NCI-H2196 treated with DMSO at 0.1 percent for 48 hours (cell line): ENCODE data around the gene ZNF766.
"Not testable (repeated sequence)": the region's sequence is repeated elsewhere in the genome, so short reads cannot be mapped to it uniquely, and the experiment has no call there.

ENCODE experiments used
- DNase-seq: peaks from one replicate; lab custom pipeline; 2025; ENCODE audit not compliant: unreplicated experiment; lab: John Stamatoyannopoulos, UW

ZNF766 gene

DNA sequence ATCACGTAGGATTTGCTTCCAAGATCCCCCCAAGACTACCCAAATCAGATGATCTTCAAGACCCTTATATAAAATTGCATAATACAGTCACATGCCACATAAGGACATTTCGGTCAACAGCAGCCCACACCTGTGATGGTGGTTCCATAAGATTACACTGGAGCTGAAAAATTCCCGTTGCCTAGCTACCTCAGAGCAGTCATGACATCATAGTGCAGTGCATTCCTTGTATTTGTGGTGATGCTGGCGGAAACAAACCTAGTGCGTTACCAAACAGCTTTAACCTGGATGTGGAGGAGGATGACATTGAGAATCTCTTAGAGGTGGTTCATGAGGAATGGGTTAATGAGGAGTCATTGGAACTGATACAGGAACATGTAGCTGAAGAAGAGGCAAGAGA lies 4.8 kb downstream of the ZNF766 start:
- no peak for DNase-seq

DNA sequence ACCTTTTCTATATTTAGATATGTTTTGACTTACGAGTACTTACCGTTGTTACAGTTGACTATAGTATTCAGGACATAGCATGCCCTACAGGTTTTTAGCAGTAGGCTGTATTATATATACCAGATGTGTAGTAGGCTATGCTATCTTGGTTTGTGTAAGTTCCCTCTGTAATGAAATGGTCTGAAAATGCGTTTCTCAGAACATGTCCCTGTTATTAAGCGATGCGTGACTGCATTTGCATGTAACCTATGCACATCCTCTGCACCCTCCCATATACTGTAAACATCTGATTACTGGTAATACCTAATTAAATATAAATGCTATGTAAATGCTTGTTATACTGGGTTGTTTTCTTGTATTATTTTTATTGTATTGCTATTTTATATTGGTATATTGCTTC lies 6.6 kb downstream of the ZNF766 start:
- no peak for DNase-seq

DNA sequence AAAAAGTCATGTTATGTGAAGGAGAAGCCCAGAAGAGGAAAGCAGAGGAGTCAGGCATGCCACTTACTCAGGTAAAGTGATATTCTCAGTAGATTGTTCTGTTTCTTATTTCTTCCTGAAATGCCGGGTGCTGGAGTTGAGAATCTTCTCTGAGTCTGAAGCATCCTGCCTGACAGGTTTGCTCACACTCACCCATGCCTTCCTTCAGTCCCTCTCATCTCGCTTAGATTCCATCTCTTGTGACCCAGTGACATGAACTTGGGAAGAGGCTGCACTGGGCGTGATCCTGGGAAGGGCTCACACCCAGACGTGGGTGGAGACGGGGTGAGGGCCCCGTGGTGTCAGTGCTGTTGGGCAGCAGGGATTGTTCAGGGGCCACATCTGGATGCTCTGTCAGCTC lies 8.1 kb downstream of the ZNF766 start:
- no peak for DNase-seq

DNA sequence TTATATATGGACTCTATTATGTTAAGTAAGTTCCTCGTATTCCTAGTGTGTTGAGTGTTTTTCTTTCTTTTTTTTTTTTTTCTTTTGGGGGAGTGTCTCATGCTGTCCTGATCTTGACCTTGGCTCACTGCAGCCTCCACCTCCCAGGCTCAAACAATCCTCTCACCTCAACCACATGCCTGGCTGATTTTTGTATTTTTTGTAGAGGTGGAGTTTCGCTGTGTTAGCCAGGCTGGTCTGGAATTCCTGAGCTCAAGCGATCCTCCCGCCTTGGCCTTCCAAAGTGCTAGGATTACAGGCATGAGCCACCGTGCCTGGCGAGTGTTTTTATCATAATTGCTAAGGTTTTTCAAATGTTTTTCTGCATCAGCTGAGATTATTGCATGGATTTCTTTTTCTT lies 16.9 kb downstream of the ZNF766 start:
- no peak for DNase-seq

DNA sequence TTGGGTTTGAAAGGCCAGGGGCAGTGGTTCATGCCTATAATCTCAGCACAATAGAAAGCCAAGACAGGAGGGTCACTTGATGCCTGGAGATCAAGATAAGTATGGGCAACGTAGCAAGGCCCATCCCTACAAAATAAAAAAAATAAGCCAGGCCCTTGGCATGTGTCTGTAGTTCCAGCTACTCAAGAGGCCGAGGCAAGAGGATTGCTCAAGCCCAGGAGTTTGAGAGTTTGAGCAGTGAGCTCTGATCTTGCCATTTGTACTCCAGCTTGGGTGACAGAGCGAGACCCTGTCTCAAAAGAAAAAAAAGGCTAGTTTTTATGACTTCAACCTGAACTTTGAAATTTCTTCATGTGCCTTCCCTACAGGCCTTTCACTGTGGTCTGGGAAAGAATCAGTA lies 22.4 kb downstream of the ZNF766 start:
- no peak for DNase-seq

DNA sequence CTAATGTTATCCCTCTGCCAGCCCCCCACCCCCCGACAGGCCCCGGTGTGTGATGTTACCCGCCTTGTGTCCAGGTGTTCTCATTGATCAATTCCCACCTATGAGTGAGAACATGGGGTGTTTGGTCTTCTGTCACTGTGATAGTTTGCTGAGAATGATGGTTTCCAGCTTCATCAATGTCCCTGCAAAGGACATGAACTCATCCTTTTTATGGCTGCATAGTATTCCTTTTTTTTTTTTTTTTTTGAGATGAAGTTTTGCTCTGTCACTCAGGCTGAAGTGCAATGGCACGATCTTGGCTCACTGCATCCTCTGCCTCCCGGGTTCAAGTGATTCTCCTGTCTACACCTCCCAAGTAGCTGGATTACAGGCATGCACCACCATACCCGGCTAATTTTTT lies 23.6 kb downstream of the ZNF766 start:
- not testable (repeated sequence) for DNase-seq

DNA sequence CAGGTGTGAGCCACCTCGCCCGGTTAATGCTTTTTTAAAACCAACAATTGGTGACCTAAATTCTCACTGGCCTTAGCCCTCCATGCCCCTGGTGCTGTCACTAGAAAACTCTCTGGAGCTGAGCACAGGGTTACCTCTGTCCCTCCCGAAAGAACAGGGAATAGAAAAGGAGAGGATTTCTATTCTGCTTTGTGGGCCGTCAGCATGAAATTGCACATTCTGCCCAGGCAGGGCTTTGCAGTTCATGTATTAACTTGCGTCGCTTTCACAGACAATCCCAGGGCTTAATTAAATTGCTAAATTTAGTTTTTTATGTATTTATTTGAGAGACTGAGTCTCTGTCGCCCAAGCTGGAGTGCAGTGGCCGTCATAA lies 27.0 kb downstream of the ZNF766 start:
- DNase-seq: no peak

DNA sequence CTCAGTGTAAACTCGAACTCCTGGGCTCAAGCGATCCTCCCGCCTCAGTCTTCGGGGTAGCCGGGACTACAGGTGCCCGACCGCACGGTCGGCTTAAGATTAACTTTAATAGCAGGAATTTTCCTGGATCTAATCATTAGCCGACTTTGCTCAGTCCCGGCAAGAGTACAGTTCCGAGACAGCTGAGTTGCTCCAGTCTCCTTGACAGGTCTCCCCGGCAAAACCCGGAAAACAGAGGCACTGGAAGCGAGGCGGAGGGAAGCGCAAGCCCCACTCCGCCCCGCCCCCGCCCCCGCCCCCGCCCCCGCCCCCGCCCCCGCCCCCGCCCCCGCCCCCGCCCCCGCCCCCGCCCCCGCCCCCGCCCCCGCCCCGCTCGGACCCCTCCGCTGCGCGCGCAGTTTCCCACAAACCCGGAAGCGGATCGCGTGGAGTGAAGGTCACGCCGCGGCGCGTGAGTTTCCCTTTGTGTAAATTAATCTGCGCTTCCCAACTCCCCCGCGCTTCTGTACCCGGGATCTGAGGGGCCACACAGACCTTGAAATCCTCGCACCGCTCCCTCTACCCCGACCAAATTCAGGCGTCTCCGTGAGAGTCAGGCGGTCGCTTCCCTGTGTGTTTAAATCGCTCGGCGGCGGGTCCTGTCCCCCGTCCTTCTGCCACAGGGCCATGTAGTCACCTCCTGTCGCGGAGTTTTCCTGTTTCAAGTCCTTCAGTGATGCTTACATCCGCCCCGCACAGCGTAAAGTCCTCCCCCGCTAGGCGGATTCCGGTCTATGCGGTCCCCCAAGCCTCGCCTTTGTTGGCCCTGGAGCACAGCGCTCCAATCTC lies 27.6 kb downstream of the ZNF766 start, which contains the start of gene ZNF480:
ZNF480 (plus strand) TSS at position 397 of the 828 bp plus-strand sequence. CDS start 3,244 bp downstream, outside the sequence.
- peak; percentile 55 for DNase-seq

DNA sequence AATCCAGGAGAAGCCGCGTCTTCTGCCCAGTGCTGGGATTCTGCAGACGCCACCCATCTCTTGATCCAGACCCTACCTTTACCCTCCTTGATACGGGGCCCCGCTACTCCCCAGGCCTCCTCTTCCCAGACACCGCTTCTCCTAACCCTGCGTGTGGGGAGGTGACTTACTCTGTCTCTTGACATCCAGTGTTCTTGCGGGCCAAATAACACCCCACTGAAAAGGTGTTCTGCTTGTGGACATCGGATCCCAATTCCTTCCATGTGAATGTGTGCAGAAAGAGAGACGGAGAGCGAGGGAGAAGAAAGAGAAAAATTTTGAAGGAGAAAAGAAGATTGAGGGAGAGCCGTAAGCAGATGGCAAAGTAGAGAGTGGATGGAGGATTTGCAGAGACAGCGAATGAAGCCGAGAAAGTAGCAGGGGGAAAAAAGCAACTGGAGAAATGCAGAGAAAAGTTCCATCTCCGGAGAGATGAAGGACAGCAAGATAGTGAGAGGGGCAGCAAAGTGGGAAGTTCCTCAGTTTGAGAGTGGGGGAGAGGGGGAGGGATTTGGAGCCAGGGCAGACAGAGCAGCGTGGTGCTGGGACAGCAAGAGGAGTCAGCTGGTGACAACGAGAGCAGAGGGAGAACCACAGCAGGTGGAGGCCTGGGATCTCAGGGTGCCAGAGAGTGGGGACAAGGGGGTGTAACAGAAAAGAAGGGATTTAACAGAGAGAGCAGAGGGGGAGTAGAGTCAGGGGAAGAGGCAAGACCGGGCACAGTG lies 28.4 kb downstream of the ZNF766 start:
- DNase-seq: no peak

DNA sequence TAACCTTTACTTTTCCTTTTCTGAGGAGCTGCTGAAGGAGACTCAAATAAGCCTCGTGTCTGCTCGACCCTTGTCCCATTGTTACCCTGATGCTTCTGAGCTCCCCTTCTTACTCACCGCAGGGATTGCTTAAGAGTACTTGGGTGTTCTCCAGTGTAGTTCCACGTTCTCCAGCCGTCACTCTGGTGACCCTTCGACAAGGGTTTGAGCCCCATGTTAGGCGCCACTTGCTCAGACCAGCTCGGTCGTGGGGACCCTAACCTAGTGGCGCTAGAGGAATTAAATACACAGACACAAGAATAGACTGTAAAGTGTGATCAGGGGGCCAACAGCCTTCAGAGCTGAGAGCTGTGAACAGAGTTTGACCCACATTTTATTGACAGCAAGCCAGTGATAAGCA lies 37.9 kb downstream of the ZNF766 start:
- no peak for DNase-seq

DNA sequence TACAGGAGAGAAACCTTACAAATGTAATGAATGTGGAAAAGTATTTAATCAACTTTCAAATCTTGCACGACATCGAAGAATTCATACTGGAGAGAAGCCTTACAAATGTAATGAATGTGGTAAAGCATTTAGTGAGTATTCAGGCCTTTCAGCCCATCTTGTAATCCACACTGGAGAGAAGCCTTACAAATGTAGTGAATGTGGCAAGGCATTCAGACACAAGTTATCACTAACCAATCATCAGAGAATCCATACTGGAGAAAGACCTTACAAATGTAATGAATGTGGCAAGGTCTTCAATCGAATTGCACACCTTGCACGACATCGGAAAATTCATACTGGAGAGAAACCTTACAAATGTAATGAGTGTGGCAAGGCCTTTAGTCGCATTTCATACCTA lies 53.0 kb downstream of the ZNF766 start:
- DNase-seq: no peak

DNA sequence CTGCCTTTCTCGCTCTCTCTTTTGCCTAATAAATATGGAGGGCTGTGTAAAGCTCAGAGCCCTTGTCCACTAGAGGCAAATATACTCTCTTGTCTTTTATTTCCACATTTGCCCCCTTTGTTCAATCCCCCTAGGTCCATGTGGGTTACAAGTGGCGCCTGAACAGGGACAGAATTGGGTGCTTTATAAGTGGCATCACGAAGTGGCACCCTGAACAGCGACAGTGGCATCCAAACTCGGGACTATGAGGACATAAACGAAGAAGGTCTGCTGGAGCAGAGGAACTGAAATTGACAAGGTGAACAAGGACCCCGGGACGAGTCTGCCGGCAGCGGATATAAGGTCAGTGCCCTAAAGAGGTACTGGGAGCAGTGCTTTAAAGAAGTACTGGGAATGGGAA lies 62.4 kb downstream of the ZNF766 start:
- no peak for DNase-seq

DNA sequence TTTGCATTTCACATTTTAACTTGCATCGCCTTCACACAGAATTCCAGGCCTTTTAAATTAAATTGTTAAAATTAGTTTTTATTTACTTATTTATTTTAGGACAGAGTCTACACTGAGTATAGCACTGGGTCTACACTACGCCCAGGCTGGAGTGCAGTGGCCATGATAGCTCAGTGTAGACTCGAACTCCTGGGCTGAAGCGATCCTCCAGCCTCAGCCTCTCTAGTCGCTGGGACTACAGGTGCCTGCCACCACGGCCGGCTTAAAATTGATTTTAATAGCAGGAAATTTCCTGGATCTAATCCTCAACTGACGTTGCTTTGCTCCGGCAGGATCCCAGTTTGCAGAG lies 66.4 kb downstream of the ZNF766 start:
- no peak for DNase-seq

DNA sequence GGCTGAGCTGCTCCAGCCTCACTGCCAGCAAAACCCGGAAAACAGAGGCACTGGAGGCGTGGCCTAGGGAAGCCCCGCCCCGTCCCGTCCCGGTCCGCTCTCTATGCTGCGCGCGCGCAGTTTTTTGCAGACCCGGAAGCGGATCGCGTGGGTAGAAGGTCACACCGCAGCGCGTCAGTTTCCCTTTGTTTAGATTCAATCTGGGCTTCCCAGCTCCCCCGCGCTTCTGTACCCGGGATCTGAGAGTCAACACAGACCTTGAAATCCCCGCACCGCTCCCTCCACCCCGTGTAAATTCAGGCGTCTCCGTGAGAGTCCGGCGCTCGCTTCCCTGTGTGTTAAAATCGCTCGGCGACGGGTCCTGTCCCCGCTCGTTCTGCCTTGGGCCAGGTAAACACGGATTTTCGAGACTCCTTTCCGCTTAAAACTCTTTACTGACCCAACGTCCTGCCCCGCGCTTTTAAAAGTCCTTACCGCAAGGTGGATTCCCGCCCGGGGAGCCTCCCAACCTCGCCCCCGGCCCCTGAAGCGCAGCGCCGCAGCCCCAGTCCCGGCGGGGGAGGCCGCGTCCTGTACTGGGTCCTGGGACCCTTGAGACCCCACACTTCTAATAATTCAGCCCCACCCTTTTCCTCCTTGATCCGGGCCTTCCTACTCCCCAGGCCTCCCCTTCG lies 66.9 kb downstream of the ZNF766 start, which contains the start of gene ZNF610:
ZNF610 (plus strand) TSS at position 127 of the 674 bp plus-strand sequence. CDS start 12,930 bp downstream, outside the sequence.
- peak; percentile 42 for DNase-seq

DNA sequence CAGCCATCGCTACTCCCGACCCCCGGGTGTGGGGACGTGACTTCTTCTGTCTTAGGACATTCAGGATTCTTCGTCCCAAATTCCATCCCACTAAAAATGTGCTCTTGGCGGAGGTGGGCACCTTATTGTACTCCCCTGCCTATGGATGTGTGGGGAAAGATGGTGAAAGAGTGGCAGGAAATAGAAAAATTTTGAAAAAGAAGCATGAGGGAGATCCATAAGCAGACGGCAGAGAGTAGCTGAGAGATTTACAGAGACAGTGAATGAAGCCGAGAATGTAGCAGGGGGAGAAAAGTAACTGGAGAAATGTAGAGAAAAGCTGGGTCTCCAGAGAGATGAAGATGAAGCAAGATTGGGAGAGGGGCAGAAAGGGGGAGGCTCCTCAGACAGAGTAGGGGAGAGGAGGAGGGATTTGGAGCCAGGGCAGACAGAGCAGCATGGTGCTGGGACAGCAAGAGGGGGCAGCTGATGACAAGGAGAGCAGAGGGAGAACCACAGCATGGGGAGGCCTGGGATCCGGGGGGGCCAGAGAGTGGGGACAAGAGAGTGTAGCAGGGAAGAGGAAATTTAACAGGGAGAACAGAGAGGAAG lies 67.5 kb downstream of the ZNF766 start:
- no peak for DNase-seq

DNA sequence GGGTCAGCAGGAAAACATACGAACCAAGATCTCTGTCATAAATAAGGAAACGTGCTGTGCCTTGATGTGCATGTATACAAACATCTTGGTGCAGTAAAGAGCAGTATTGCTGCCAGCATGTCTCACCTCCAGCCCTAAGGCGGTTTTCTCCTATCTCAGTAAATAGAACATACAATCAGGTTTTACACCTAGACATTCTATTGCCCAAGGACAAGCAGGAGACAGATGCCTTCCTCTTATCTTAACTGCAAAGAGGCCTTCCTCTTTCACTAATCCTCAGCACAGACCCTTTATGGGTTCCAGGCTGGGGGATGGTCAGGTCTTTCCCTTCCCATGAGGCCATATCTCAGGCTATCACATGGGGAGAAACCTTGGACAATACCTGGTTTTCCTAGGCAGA lies 69.6 kb downstream of the ZNF766 start:
- not testable (repeated sequence) for DNase-seq

DNA sequence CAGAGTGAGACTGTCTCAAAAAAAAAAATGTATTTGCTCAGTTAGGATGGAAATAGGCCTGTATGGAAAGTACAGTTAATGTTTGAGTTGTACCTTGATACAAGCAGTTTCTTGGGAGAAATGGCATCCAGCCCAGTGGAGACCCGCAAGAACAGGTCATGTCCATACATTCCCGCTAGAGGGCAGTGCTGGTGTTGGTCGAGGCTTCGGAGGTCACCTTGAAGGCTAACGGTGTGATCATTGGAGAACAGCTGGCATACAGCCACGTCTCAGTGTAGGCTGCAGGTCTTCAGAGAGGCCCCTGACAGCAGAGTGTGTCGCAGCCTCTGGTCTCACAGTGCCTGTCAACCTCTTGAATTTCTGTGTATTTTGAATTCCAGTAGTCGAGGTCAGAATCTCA lies 74.2 kb downstream of the ZNF766 start:
- peak; percentile 13 for DNase-seq

DNA sequence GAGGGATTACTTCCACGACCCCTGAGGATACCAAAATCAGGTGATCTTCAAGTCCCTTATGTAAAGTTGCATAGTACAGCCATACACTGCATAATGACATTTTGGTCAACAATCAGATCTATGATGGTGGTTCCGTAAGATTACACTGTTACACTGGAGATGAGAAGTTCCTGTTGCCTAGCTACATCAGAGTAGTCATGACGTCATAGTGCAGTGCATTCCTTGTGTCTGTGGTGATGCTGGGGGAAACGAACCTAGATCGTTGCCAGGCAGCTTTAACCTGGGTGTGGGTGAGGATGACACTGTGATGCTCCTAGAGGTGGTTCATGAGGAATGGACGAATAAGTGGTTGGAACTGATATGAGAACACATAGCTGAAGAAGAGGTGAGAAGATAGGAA lies 75.8 kb downstream of the ZNF766 start:
- DNase-seq: no peak
